ENCODE results near the gene SMAD9.

GRCh38 chr13:36857253-36857652 lies 62.8 kb downstream of the SMAD9 start:
- TF ChIP-seq CTCF (IDR thresholded peaks at IDR 0.05; ENCODE audit: low read depth, low read length), result no peak
- no peak for TF ChIP-seq EZH2phosphoT487 (IDR thresholded peaks at IDR 0.05; ENCODE audit: low read depth)

Measured in OCI-LY3 (cell line).